Activated T-helper 9 cell treated with anti-CD3 and anti-CD28 coated beads, Interleukin-2, amount 50 U/mL, for 16 hours (primary cell): Measurements from ENCODE around the gene TSSC4.

ENCODE experiments used
- DNase-seq: peaks from one replicate; pipeline ENCODE4 v3.0.0-alpha.2; 2020; ENCODE audit warnings: low read depth

TSSC4 gene

GRCh38 chr11:2449548-2450320, 49.2 kb downstream of the TSSC4 start:
- no peak for DNase-seq

- no peak for DNase-seq
Measured at GRCh38 chr11:2450321-2451041, 49.9 kb downstream of the TSSC4 start.

- DNase-seq, result no peak
Measured at GRCh38 chr11:2451336-2451735, 50.8 kb downstream of the TSSC4 start.

GRCh38 chr11:2451916-2452315, 51.4 kb downstream of the TSSC4 start:
- no peak for DNase-seq

GRCh38 chr11:2452321-2453012, 51.9 kb downstream of the TSSC4 start:
- no peak for DNase-seq

GRCh38 chr11:2453436-2453835, 52.9 kb downstream of the TSSC4 start:
- DNase-seq, result no peak
